Measurements from ENCODE around the gene ZFP62. TPM values are rescaled to one million over a fixed set of nuclear protein-coding genes. Genes with fewer than 3 reads are reported as not detected.

Gene ZFP62
- total RNA-seq, 1 donor from 2014 or later: 27.0 TPM

DNA sequence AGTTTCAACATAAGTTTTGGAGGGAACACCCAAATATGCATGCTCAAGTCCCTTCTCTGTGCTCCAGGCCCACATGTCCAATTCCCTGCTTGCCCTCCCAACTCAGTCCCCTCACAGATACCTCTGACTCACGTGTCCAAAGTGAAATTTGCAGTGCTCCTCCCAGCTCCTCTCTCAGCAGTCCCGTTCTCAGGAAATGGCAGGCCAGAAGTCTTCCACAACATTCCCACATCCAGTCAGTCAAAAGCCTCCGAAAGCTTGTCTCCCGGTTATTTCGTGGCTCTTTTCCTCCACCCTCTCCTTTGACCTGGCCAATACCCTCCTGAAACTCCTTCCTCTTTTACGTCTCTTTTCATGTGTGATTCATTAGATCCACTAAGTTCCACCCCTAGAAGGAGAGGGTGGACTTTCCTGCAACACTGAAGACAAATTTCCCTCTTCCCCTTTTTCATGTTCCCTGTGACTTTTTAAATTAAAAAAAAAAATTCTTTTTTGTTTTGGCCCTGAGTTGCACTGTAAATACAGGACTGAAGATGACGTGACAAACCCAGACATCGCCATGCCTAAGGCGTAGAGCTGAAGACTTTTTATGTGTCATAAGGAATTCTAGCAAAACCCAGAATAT, 45.7 kb downstream of the ZFP62 start:
- Mint-ChIP-seq H3K9me3 (ENCODE audit: unreplicated experiment) (peaks cover 3% of the 10 kb centered on the region), H3K27me3 (ENCODE audit: unreplicated experiment) (no peaks in the 10 kb centered on the region), H3K4me1 (ENCODE audit: low read depth, unreplicated experiment) (peaks cover 28% of the 10 kb centered on the region), H3K27ac (ENCODE audit: unreplicated experiment) (no peak overlapping the region), H3K4me3 (ENCODE audit: unreplicated experiment) (peak overlapping the region; percentile 8), H3K36me3 (ENCODE audit: unreplicated experiment) (no peaks in the 10 kb centered on the region)
- TF ChIP-seq, protein P1, sequence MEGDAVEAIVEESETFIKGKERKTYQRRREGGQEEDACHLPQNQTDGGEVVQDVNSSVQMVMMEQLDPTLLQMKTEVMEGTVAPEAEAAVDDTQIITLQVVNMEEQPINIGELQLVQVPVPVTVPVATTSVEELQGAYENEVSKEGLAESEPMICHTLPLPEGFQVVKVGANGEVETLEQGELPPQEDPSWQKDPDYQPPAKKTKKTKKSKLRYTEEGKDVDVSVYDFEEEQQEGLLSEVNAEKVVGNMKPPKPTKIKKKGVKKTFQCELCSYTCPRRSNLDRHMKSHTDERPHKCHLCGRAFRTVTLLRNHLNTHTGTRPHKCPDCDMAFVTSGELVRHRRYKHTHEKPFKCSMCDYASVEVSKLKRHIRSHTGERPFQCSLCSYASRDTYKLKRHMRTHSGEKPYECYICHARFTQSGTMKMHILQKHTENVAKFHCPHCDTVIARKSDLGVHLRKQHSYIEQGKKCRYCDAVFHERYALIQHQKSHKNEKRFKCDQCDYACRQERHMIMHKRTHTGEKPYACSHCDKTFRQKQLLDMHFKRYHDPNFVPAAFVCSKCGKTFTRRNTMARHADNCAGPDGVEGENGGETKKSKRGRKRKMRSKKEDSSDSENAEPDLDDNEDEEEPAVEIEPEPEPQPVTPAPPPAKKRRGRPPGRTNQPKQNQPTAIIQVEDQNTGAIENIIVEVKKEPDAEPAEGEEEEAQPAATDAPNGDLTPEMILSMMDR (IDR thresholded peaks at IDR 0.05; ENCODE audit: partially characterized antibody, unreplicated experiment): no peak
- no peak for DNase-seq

DNA sequence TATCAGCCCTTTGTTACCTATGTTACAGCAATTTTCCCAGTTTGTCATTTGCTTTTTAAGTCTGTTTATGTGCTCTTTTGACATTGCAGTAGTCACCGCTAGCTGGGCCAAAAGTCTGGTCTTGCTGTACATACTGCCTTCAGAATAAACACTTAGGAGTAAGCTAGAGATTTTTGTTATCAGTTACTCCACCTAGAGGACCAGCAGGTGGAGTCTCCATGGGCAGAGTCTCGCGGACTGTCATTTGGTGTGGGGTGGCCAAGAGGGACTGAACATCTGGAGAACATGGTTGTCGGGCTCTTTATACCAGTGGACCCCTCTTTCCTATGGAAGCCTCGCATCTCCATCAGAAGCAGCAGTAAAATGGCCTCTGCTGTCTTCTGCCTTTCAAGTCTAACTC, 47.7 kb downstream of the ZFP62 start:
- TF ChIP-seq, protein P1 (IDR thresholded peaks at IDR 0.05; ENCODE audit: partially characterized antibody, unreplicated experiment): no peak
- Mint-ChIP-seq H3K27me3 (ENCODE audit: unreplicated experiment) (no peaks in the 10 kb centered on the region), H3K27ac (ENCODE audit: unreplicated experiment) (no peak overlapping the region), H3K4me3 (ENCODE audit: unreplicated experiment) (no peak overlapping the region), H3K36me3 (ENCODE audit: unreplicated experiment) (no peaks in the 10 kb centered on the region), H3K4me1 (ENCODE audit: low read depth, unreplicated experiment) (peaks cover 39% of the 10 kb centered on the region), H3K9me3 (ENCODE audit: unreplicated experiment) (peaks cover 8% of the 10 kb centered on the region)
- DNase-seq: no peak

DNA sequence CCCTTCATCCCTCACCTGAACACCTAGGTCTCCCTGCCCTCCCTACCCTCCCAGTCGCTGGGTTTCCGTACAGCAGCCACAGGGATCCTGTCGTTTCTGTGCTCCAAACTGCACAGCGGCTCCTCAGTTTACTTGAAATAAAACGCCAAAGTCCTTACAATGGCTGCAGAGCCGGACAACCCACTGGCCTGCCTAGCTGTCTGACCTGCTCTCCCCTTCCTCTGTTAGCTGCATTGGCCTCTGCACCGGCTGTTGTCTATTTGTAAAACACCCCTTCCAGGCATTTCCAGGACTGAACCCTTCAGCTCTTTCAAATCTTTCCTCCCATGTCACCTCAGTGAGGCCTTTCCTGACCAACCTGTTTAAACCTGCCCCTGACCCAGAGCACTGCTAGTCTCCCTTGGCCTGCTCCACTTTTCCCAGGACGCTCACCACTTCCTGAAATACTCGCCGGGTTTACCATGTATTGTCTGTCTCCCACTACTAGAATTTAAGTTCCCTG, 49.4 kb downstream of the ZFP62 start:
- Mint-ChIP-seq H3K4me3 (ENCODE audit: unreplicated experiment) (peak overlapping the region; percentile 86), H3K27me3 (ENCODE audit: unreplicated experiment) (no peaks in the 10 kb centered on the region), H3K9me3 (ENCODE audit: unreplicated experiment) (peaks cover 8% of the 10 kb centered on the region), H3K36me3 (ENCODE audit: unreplicated experiment) (no peaks in the 10 kb centered on the region), H3K4me1 (ENCODE audit: low read depth, unreplicated experiment) (peaks cover 50% of the 10 kb centered on the region), H3K27ac (ENCODE audit: unreplicated experiment) (peak overlapping the region; percentile 94)
- TF ChIP-seq, protein P1 (IDR thresholded peaks at IDR 0.05; ENCODE audit: partially characterized antibody, unreplicated experiment): no peak
- DNase-seq: no peak

DNA sequence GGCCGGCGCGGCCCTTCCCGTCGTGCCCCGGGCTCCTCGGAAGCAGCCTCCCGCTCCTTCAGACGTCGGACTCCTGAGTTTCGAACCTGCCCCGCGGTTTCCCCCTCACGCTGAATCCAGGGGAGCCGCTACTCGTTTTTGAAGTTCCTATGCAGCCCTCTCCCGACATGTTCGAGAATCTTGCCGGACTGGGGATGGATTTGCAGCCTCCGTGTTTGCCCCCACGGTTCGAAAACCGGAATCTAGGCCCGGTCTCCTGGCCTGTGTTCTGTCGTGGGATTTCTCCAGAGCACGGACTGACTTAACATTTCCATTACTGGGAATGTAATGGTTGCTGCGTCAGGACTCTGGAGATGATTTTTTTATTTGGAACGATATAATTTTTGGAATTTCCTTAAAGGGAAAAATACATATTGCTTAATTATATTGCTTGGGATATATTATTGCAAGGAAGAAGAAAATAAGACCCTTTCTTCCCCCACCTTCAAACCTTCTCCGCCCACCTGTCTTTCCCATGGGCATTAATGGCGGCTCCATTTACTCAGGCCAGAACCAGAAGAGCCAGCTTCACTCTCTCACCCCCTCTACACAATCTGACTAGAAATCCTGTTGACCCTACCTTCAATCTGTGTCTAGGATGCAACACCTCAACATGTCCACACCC, 50.0 kb downstream of the ZFP62 start:
- Mint-ChIP-seq H3K4me1 (ENCODE audit: low read depth, unreplicated experiment) (peaks cover 52% of the 10 kb centered on the region), H3K27ac (ENCODE audit: unreplicated experiment) (peak overlapping the region; percentile 94), H3K4me3 (ENCODE audit: unreplicated experiment) (peak overlapping the region; percentile 86), H3K9me3 (ENCODE audit: unreplicated experiment) (peaks cover 8% of the 10 kb centered on the region), H3K27me3 (ENCODE audit: unreplicated experiment) (no peaks in the 10 kb centered on the region), H3K36me3 (ENCODE audit: unreplicated experiment) (no peaks in the 10 kb centered on the region)
- DNase-seq: no peak
- TF ChIP-seq, protein P1 (IDR thresholded peaks at IDR 0.05; ENCODE audit: partially characterized antibody, unreplicated experiment): no peak

All from glutamatergic neuron (in vitro differentiated cells).